ENCODE measurements around the gene KCTD2.

GRCh38 chr17:75077072-75077495 is 30.1 kb downstream of the KCTD2 start:
- TF ChIP-seq POLR2A (IDR thresholded peaks at IDR 0.05) (no peak), POLR2AphosphoS5 (IDR thresholded peaks at IDR 0.05; ENCODE audit: insufficient read depth in 1 of 2, low read depth in 1 of 2) (no peak)
- TF ChIP-seq, protein P1, sequence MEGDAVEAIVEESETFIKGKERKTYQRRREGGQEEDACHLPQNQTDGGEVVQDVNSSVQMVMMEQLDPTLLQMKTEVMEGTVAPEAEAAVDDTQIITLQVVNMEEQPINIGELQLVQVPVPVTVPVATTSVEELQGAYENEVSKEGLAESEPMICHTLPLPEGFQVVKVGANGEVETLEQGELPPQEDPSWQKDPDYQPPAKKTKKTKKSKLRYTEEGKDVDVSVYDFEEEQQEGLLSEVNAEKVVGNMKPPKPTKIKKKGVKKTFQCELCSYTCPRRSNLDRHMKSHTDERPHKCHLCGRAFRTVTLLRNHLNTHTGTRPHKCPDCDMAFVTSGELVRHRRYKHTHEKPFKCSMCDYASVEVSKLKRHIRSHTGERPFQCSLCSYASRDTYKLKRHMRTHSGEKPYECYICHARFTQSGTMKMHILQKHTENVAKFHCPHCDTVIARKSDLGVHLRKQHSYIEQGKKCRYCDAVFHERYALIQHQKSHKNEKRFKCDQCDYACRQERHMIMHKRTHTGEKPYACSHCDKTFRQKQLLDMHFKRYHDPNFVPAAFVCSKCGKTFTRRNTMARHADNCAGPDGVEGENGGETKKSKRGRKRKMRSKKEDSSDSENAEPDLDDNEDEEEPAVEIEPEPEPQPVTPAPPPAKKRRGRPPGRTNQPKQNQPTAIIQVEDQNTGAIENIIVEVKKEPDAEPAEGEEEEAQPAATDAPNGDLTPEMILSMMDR (IDR thresholded peaks at IDR 0.05): no peak

Data from vagina (tissue), 2 donors.